Nephron (organoid): ENCODE data around the gene POLE.

Source experiments
- H3K27ac Mint-ChIP-seq, 3 experiments: 2 replicates each; pipeline ENCODE4 v1.8.0; 2020; ENCODE audit warnings: mixed read lengths in 3 of 3, mild to moderate bottlenecking in 2 of 3, moderate library complexity in 1 of 3
- H3K27me3 Mint-ChIP-seq: 2 replicates; pipeline ENCODE4 v1.8.0; 2021; ENCODE audit warnings: low read depth, mild to moderate bottlenecking, moderate library complexity, mixed read lengths
- H3K36me3 Mint-ChIP-seq: 2 replicates; pipeline ENCODE4 v1.8.0; 2020; ENCODE audit warnings: low read depth, mixed read lengths
- H3K4me1 Mint-ChIP-seq: 2 replicates; pipeline ENCODE4 v1.8.0; 2020; ENCODE audit warnings: mixed read lengths
- H3K4me3 Mint-ChIP-seq, 3 experiments: 2 replicates each; pipeline ENCODE4 v1.8.0; 2020; ENCODE audit warnings: mild to moderate bottlenecking in 3 of 3, mixed read lengths in 3 of 3, moderate library complexity in 2 of 3
- H3K9me3 Mint-ChIP-seq: 2 replicates; pipeline ENCODE4 v1.8.0; 2020; ENCODE audit warnings: mixed read lengths
- TF ChIP-seq, protein P1 (sequence below), 3 experiments: fragments of 200-600 bp; sonication (generic); IDR thresholded peaks; one replicate each; pipeline ENCODE4 v1.5.0; 2021; ENCODE audit warnings: antibody characterized with exemption in 3 of 3; ENCODE audit not compliant: unreplicated experiment in 3 of 3

POLE gene

DNA sequence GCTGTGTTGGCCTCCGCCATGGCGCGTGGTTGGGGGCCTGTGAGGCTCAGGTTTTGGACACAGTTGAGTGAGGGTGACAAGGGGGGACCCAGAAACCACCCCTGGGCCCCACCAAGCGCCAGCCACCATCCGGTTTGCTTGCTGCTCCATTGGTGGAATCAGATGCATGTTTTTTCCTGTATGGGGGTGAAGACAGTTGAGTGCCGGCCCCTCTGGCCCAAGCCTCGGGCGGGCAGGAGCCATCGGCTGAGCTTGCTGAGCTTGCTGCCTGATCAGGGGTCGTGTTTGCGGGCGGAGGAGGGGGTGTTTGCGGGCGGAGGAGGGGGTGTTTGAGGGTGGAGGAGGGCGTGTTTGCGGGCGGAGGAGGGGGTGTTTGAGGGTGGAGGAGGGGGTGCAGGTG is 29.9 kb upstream of the POLE start:
- peaks cover 36% of the 10 kb centered on the region for H3K36me3 Mint-ChIP-seq
- no peak overlapping the region for H3K4me3 Mint-ChIP-seq
- H3K27me3 Mint-ChIP-seq = no peaks in the 10 kb centered on the region
- H3K4me1 Mint-ChIP-seq = no peaks in the 10 kb centered on the region
- TF ChIP-seq, protein P1, sequence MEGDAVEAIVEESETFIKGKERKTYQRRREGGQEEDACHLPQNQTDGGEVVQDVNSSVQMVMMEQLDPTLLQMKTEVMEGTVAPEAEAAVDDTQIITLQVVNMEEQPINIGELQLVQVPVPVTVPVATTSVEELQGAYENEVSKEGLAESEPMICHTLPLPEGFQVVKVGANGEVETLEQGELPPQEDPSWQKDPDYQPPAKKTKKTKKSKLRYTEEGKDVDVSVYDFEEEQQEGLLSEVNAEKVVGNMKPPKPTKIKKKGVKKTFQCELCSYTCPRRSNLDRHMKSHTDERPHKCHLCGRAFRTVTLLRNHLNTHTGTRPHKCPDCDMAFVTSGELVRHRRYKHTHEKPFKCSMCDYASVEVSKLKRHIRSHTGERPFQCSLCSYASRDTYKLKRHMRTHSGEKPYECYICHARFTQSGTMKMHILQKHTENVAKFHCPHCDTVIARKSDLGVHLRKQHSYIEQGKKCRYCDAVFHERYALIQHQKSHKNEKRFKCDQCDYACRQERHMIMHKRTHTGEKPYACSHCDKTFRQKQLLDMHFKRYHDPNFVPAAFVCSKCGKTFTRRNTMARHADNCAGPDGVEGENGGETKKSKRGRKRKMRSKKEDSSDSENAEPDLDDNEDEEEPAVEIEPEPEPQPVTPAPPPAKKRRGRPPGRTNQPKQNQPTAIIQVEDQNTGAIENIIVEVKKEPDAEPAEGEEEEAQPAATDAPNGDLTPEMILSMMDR (IDR thresholded peaks at IDR 0.05; ENCODE audit: unreplicated experiment in 3 of 3) = no peak
- H3K9me3 Mint-ChIP-seq = no peaks in the 10 kb centered on the region
- H3K27ac Mint-ChIP-seq = no peak overlapping the region

GRCh38 chr12:132716356-132716755 is 29.2 kb upstream of the POLE start:
- Mint-ChIP-seq H3K36me3 (peaks cover 36% of the 10 kb centered on the region), H3K4me3 (no peak overlapping the region), H3K4me1 (no peaks in the 10 kb centered on the region), H3K27me3 (no peaks in the 10 kb centered on the region), H3K9me3 (no peaks in the 10 kb centered on the region), H3K27ac (no peak overlapping the region)
- TF ChIP-seq, protein P1 (IDR thresholded peaks at IDR 0.05; ENCODE audit: unreplicated experiment in 3 of 3) = no peak

- Mint-ChIP-seq H3K9me3 (no peaks in the 10 kb centered on the region), H3K4me1 (no peaks in the 10 kb centered on the region), H3K27ac (no peak overlapping the region), H3K4me3 (no peak overlapping the region), H3K36me3 (peaks cover 32% of the 10 kb centered on the region), H3K27me3 (no peaks in the 10 kb centered on the region)
- TF ChIP-seq, protein P1 (IDR thresholded peaks at IDR 0.05; ENCODE audit: unreplicated experiment in 3 of 3) = no peak
Measured at GRCh38 chr12:132715874-132716273, 28.7 kb upstream of the POLE start.

- Mint-ChIP-seq H3K27me3 (no peaks in the 10 kb centered on the region), H3K4me1 (peaks cover 5% of the 10 kb centered on the region), H3K27ac (no peak overlapping the region), H3K36me3 (peaks cover 18% of the 10 kb centered on the region), H3K9me3 (no peaks in the 10 kb centered on the region), H3K4me3 (peak overlapping the region; percentile 46 to 67 (median 55))
- TF ChIP-seq, protein P1 (IDR thresholded peaks at IDR 0.05; ENCODE audit: unreplicated experiment in 3 of 3) = no peak
Measured at GRCh38 chr12:132713123-132713522, 26.0 kb upstream of the POLE start.

DNA sequence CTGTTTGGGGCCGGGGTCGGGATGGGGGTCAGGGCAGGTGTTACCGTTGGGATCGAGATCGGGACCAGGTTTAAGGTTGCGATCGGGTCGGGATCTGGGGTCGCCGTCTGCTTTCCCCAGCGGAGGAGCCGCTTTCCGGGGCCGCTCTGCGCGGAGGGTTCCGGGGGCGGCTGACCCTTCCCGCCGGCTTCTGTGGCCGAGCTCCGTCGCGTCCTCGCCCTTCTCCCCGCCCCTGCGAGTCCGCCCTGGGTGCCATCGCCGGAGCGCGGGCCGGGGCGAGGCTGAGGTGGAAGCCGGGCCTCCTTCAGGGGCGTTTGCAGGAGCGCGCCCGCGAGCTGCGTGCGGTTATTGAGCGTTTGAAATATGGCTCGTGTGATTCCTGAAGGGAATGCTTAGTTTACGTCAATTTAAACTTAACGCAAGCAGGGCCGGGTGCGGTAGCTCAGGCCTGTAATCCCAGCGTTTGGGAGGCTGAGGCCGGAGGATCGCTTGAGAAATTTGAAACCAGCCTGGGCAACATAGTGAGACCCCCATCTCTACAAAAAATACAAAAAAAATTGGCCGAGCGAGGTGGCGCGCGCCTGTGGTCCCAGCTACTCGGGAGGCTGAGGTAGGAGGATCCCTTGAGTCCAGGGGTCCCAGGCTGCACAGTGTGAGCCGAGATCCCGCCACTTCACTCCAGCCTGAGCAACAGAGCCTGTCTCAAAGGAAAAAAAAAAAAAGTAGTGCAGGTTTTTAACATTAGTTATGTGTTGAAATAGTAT is 24.1 kb upstream of the POLE start:
- Mint-ChIP-seq H3K9me3 (no peaks in the 10 kb centered on the region), H3K36me3 (peaks cover 18% of the 10 kb centered on the region), H3K27me3 (no peaks in the 10 kb centered on the region), H3K4me3 (peak overlapping the region; percentile 79 to 82 (median 81)), H3K27ac (no peak overlapping the region), H3K4me1 (peaks cover 9% of the 10 kb centered on the region)
- TF ChIP-seq, protein P1 (IDR thresholded peaks at IDR 0.05; ENCODE audit: unreplicated experiment in 3 of 3) = no peak
